Measurements from ENCODE around the gene DNMT1.
"Not testable (repeated sequence)": the region's sequence is repeated elsewhere in the genome, so short reads cannot be mapped to it uniquely, and the experiment has no call there.

The DNMT1 gene

GRCh38 chr19:10182847-10183246, 11.9 kb downstream of the DNMT1 start:
- DNase-seq (ENCODE audit: low read depth): no peak

- no peak for DNase-seq (ENCODE audit: low read depth)
These were observed 12.7 kb downstream of the DNMT1 start for GRCh38 chr19:10182076-10182475.

- DNase-seq (ENCODE audit: low read depth): no peak
These were observed 14.3 kb downstream of the DNMT1 start for GRCh38 chr19:10180459-10180858.

DNA sequence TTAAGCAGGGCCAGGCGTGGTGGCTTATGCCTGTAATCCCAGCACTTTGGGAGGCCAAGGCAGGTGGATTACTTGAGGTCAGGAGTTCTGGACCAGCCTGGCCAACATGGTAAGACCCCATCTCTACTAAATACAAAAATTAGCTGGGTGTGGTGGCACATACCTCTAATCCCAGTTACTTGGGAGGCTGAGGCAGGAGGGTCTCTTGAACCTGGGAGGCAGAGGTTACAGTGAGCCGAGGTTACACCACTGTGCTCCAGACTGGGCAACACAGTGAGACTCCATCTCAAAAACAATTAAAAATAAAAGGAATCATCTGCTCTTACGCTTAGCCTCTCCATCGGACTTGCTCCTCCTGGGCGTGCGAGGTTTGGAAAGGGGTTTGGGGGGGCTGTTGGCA, 14.7 kb downstream of the DNMT1 start:
- DNase-seq (ENCODE audit: low read depth): not testable (repeated sequence)

DNA sequence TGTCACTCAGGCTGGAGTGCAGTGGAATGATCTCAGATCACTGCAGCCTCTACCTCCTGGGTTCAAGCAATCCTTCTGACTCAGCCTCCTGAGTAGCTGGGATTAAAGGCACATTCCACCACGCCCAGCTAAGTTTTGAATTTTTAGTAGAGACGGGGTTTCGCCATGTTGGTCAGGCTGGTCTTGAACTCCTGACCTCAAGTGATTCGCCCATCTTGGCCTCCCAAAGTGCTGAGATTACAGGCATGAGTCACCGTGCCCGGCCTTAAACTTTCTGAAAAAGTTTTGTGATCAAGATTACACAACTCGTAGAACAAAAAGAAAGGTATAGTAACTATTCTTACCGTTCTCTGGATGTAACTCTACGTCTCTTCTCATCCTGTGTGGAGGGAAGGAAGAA, 21.2 kb downstream of the DNMT1 start:
- DNase-seq (ENCODE audit: low read depth): no peak

GRCh38 chr19:10168386-10168948, 26.3 kb downstream of the DNMT1 start:
- no peak for DNase-seq (ENCODE audit: low read depth)

DNA sequence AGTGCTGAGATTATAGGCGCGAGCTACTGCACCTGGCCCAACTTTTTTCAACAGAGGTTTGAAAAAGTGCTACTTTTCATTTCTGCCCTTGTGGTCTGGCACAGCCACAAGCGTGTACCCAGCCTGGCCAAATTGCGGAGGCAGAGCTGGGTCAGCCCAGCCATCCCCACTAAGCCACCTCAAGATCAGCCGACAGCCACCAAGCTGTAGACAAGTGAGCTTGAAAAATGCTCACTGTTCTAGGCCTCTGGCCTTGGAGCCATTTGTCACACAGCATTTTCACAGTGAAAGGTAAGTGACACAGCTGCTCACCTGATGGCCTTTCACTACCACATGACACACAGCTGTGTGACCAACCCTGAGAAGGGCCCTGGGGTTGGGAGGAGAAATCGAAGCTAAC, 27.3 kb downstream of the DNMT1 start:
- no peak for DNase-seq (ENCODE audit: low read depth)

- DNase-seq (ENCODE audit: low read depth): not testable (repeated sequence)
These were observed 28.3 kb downstream of the DNMT1 start for GRCh38 chr19:10166501-10166900.

- DNase-seq (ENCODE audit: low read depth): no peak
These were observed 28.7 kb downstream of the DNMT1 start for GRCh38 chr19:10166046-10166445.

DNA sequence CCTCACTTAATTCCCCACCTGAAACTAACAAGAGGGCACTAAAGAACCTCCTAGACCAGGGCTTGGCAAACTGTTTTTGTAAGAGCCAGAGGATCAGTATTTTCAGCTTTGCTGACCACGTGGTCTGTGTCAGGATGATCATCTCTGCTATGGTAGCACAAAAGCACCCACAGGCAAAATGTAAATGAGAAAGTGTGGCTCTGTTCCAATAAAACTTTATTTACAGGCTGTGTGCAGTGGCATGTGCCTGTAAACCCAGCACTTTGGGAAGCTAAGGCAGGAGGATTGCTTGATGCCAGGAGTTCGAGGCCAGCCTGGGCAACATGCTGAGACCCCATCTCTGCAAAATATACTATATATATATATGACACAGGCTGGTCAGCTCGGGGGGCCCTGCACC, 31.2 kb downstream of the DNMT1 start:
- DNase-seq (ENCODE audit: low read depth): no peak

DNA sequence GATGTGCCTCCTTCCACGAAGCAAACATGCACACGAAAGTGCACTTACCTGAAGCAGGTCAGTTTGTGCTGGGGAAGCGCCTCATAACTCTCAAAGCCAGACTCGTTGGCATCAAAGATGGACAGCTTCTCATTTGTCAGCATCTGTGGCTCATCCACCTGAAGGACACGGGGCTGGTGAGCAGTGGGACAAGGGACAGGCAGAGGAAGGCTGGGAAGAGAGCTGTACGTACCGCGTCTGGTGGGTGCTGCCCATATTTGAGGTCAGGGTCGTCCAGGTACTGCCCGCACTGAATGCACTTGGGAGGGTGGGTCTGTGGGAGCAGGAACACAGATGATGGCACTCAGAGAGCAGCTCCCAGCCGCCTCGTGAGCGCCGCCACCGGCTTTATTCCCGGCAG, 35.1 kb downstream of the DNMT1 start:
- no peak for DNase-seq (ENCODE audit: low read depth)

DNA sequence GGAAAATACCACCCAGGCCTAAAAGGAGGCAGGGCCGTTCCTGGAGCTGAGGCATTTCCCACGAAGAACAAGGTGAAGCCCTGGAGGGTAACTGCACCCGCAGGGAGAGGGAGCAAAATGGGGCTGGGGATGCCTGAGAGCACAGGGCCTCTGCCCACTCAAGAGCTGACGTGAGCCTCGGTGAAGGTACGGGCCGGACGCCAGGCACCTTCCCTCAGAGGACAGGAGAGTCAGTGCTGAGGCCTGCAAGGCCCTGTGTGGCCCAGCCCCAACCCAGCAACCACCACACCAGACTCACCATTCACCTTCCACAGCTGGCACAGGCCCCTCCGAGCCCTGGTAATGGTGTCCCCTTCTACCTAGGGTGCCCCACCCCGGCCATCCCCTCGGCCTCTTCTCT, 36.3 kb downstream of the DNMT1 start:
- no peak for DNase-seq (ENCODE audit: low read depth)

DNA sequence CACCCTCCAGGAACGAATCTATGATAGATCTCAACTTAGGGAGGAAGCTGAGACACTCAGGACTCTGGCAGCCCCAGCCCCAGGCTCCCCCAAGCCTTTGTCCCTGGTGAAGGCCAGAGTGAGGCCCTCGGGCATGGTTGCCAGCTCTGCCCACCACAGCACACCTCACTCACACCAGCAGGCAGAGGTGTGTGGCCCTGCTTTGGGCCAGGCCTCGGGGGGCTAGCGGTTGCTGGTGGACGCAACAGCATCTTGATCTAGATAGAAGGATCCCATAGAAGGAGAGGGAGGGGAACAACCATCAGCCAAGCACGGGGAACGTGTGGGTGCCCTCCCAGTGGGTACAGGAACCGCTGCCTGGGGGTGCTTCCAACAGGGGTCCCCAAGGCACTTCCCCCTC, 36.7 kb downstream of the DNMT1 start:
- no peak for DNase-seq (ENCODE audit: low read depth)

GRCh38 chr19:10155839-10156238, 38.9 kb downstream of the DNMT1 start:
- DNase-seq (ENCODE audit: low read depth): no peak

DNA sequence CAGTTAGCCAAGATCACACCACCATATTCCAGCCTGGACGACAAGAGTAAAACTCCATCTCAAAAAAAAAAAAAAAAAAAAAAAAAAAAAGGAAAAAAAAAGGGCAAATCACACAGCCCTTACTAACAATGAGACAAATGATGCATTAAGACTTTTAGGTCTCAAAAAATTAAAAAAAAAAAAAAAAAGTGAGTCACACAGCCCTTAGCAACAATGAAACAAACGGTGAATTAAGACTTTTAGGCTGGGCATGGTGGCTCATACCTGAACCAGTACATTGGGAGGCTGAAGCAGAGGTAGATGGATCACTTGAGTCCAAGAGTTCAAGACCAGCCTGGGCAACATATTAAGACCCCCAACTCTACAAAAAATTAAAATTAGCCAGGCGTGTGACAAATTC, 42.7 kb downstream of the DNMT1 start:
- no peak for DNase-seq (ENCODE audit: low read depth)

GRCh38 chr19:10151521-10151920, 43.2 kb downstream of the DNMT1 start:
- DNase-seq (ENCODE audit: low read depth): no peak

DNA sequence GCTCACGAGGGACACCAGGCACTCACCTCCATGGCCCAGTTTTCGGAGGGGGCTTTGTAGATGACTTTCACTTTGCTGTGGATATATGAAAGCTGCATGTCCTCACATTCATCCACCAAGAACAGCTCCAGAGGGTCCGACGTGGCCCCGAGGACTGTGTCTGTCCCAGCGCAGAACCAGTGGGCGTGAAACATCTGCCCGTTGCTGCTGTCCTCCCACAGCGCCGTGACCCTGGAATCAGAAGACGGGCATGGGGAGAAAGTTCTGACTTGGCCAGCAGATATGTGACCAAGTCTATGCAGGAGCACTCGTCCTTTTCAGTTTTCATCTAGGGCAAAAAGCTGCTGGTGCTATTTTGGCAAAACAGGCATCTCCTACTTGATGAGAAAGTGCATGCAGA, 45.3 kb downstream of the DNMT1 start:
- DNase-seq (ENCODE audit: low read depth): no peak

GRCh38 chr19:10146142-10146541, 48.6 kb downstream of the DNMT1 start:
- DNase-seq (ENCODE audit: low read depth): no peak

GRCh38 chr19:10145031-10145430, 49.7 kb downstream of the DNMT1 start:
- DNase-seq (ENCODE audit: low read depth): no peak

- no peak for DNase-seq (ENCODE audit: low read depth)
These were observed 50.4 kb downstream of the DNMT1 start for GRCh38 chr19:10144361-10144760.

DNA sequence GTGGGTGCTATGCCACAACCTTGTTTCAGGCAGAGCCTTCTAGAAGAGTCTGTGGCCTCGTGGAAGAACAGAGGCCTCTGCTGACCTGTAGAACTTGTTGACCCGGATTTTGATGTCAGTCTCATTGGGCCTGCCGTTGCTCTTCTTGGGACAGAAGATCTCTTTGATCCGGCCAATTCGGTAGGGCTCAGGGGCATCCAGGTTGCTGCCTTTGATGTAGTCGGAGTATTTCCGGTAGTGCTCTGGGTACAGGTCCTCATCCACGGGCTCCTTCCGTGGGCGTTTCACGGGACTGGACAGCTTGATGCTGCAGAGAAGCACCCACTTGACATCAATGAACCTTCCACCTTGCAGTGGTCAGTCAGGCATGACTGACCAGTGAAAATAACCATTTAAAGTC, 51.1 kb downstream of the DNMT1 start:
- no peak for DNase-seq (ENCODE audit: low read depth)

DNA sequence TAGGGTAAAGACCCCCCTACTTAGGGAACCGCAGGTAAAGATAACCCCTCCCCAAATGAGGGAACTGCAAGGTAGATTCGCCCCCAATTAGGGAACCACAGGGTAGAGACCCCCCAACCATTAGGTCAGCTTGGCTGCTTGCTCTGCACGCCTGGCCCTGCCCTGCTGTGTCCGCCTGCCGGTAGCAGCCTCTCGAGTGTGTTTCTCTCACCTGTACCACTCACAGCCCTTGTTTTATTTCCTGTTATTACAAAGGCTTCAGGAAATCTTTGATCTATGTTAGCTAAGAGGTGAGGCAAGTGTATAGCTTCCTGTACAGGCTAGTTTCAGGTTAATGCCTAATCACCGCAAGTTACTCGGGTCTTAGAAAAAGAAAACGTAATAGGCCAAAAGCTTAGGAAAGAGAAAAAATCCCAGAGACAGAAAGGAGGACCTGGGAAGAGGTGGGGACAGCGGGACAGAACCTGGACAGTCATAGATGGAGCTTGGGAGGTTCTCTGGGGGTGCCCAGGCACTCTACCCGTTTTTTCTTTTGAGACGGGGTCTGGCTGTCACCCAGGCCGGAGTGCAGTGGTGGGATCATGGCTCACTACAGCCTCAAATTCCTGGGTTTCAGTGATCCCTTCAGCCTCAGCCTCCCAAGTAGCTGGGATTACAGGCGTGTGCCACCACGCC, 51.9 kb downstream of the DNMT1 start:
- DNase-seq (ENCODE audit: low read depth): no peak

GRCh38 chr19:10141973-10142372, 52.8 kb downstream of the DNMT1 start:
- DNase-seq (ENCODE audit: low read depth): no peak

GRCh38 chr19:10141479-10141878, 53.3 kb downstream of the DNMT1 start:
- no peak for DNase-seq (ENCODE audit: low read depth)

Data from GM04504 (cell line).